Measurements from ENCODE around the gene MAP4K1.

MAP4K1 gene

GRCh38 chr19:38644719-38645118, 27.0 kb upstream of the MAP4K1 start:
- no peak for DNase-seq (ENCODE audit: low read depth)
- TF ChIP-seq CTCF (IDR thresholded peaks at IDR 0.05; ENCODE audit: insufficient read depth, low read depth, low read length, missing control alignments): no peak
- no peak overlapping the region for H3K4me3 ChIP-seq (ENCODE audit: low read depth, low read length)

GRCh38 chr19:38642176-38642575, 24.4 kb upstream of the MAP4K1 start:
- DNase-seq (ENCODE audit: low read depth): no peak
- no peak for TF ChIP-seq CTCF (IDR thresholded peaks at IDR 0.05; ENCODE audit: insufficient read depth, low read depth, low read length, missing control alignments)
- no peak overlapping the region for H3K4me3 ChIP-seq (ENCODE audit: low read depth, low read length)

GRCh38 chr19:38640368-38640767, 22.6 kb upstream of the MAP4K1 start:
- DNase-seq (ENCODE audit: low read depth): no peak
- no peak for TF ChIP-seq CTCF (IDR thresholded peaks at IDR 0.05; ENCODE audit: insufficient read depth, low read depth, low read length, missing control alignments)
- no peak overlapping the region for H3K4me3 ChIP-seq (ENCODE audit: low read depth, low read length)

GRCh38 chr19:38639679-38640078, 21.9 kb upstream of the MAP4K1 start:
- no peak for TF ChIP-seq CTCF (IDR thresholded peaks at IDR 0.05; ENCODE audit: insufficient read depth, low read depth, low read length, missing control alignments)
- no peak overlapping the region for H3K4me3 ChIP-seq (ENCODE audit: low read depth, low read length)
- no peak for DNase-seq (ENCODE audit: low read depth)

- no peak for TF ChIP-seq CTCF (IDR thresholded peaks at IDR 0.05; ENCODE audit: insufficient read depth, low read depth, low read length, missing control alignments)
- DNase-seq (ENCODE audit: low read depth): no peak
- H3K4me3 ChIP-seq (ENCODE audit: low read depth, low read length): no peak overlapping the region
Measured at GRCh38 chr19:38638461-38638860, 20.7 kb upstream of the MAP4K1 start.

- DNase-seq (ENCODE audit: low read depth): no peak
- H3K4me3 ChIP-seq (ENCODE audit: low read depth, low read length): no peak overlapping the region
- TF ChIP-seq CTCF (IDR thresholded peaks at IDR 0.05; ENCODE audit: insufficient read depth, low read depth, low read length, missing control alignments): no peak
Measured at GRCh38 chr19:38635483-38636399, 18.0 kb upstream of the MAP4K1 start.

Measured in GM12865 (cell line).